Measurements from ENCODE around the gene MRPL51. TPM values are rescaled to one million over a fixed set of nuclear protein-coding genes. Genes with fewer than 3 reads are reported as not detected.
"Not testable (repeated sequence)": the region's sequence is repeated elsewhere in the genome, so short reads cannot be mapped to it uniquely, and the experiment has no call there.

The MRPL51 gene
- total and polyA plus RNA-seq, 7 experiments from 2014 or later, result 22.5 to 220 (median 82.0) TPM

DNA sequence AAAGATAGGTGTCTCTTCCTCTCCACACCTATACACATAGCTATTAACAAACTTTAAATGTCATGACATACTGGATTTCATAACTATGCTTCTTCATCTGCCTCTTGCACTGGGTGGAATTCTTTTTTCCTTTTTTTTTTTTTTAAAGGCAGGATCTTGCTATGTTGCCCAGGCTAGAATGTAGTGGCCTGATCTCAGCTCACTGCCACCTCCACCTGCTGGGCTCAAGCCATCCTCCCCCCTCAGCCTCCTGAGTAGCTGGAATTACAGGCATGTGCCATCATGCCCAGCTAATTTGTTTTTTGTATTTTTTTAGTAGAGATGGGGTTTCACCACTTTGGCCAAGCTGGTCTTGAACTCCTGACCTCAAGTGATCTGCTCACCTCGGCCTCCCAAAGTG lies 4.8 kb downstream of the MRPL51 start:
- intact Hi-C loops (cut with micrococcal nuclease), result no loop called here
- POLR2A ChIA-PET, result interaction anchor here (0.6 to 2.3 kb wide), 3 partner anchors 18 to 47 kb away, joined by 3 to 9 read pairs (median 3); partner anchors contain the start of gene VAMP1
- Mint-ChIP-seq H3K4me3 (no peak overlapping the region), H3K27me3 (peaks cover 0 to 4% (median 0%) of the 10 kb centered on the region in 5 donors), H3K36me3 (peaks cover 0 to 10% (median 4%) of the 10 kb centered on the region in 5 donors), H3K9me3 (peaks cover 0 to 2% (median 0%) of the 10 kb centered on the region in 11 donors), H3K27ac (peak overlapping the region in 1 of 9 donors; percentile 73), H3K4me1 (peaks cover 6 to 16% (median 11%) of the 10 kb centered on the region in 7 donors)
- peaks cover 6 to 8% of the 10 kb centered on the region in 2 donors for H3K4me1 ChIP-seq (ENCODE audit: control insufficient read depth in 2 of 2, insufficient read depth in 2 of 2, low read length in 2 of 2)
- DNase-seq (no peak), ATAC-seq (no peak)
- no peaks in the 10 kb centered on the region for H3K27me3 ChIP-seq (ENCODE audit: control insufficient read depth in 2 of 2, insufficient read depth in 2 of 2, low read length in 2 of 2)
- no peaks in the 10 kb centered on the region for H3K9me3 ChIP-seq (ENCODE audit: control insufficient read depth in 2 of 3, low read length in 3 of 3)
- H3K4me3 ChIP-seq (ENCODE audit: low read length), result no peak overlapping the region
- H3K36me3 ChIP-seq (ENCODE audit: control insufficient read depth in 2 of 3, insufficient read depth in 3 of 3, low read length in 3 of 3), result peaks cover 0 to 9% (median 0%) of the 10 kb centered on the region in 3 experiments
- H3K27ac ChIP-seq (ENCODE audit: low read depth, low read length), result no peak overlapping the region
- CTCF ChIA-PET, result interaction anchor here (0.8 to 0.9 kb wide), 2 partner anchors 10 to 23 kb away, joined by 3 read pairs; no protein-coding TSS in a partner anchor

DNA sequence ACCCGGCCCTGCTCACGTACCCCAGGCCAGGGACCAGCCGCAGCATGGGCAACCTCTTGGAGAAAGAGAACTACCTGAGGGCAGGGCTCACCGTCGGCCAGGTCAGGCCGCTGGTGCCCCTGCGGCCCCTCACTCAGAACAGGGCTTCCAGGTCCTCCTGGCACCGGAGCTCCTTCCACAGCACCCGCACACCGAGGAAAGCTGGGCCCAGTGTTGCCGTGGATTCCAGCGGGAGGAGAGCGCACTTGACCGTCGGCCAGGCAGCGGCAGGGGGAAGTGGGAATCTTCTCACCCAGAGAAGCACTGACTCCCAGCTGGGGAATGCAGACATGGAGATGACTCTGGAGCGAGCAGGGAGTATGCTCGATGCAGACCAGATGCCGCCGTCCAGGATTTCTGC lies 14.6 kb downstream of the MRPL51 start:
- H3K4me3 Mint-ChIP-seq, result no peak overlapping the region
- no peaks in the 10 kb centered on the region for H3K9me3 Mint-ChIP-seq
- Histone ChIP-seq H3K27me3 (ENCODE audit: control insufficient read depth in 2 of 2, insufficient read depth in 2 of 2, low read length in 2 of 2) (no peaks in the 10 kb centered on the region), H3K9me3 (ENCODE audit: control insufficient read depth in 2 of 3, low read length in 3 of 3) (no peaks in the 10 kb centered on the region), H3K4me1 (ENCODE audit: control insufficient read depth in 2 of 2, insufficient read depth in 2 of 2, low read length in 2 of 2) (no peaks in the 10 kb centered on the region), H3K4me3 (ENCODE audit: low read length) (no peak overlapping the region), H3K27ac (ENCODE audit: low read depth, low read length) (no peak overlapping the region), H3K36me3 (ENCODE audit: control insufficient read depth in 2 of 3, insufficient read depth in 3 of 3, low read length in 3 of 3) (no peaks in the 10 kb centered on the region)
- no peak overlapping the region for H3K27ac Mint-ChIP-seq
- POLR2A ChIA-PET, result interaction anchor here (1.0 kb wide), 1 partner anchor 14 kb away, joined by 3 read pairs; the partner anchor contains the start of gene MRPL51
- H3K27me3 Mint-ChIP-seq, result peaks cover 0 to 23% (median 0%) of the 10 kb centered on the region in 5 donors
- peaks cover 0 to 6% (median 0%) of the 10 kb centered on the region in 7 donors for H3K4me1 Mint-ChIP-seq
- no peaks in the 10 kb centered on the region for H3K36me3 Mint-ChIP-seq
- DNase-seq (no peak), ATAC-seq (no peak)
- CTCF ChIA-PET, result interaction anchor here (1.0 kb wide), 1 partner anchor 10 kb away, joined by 3 read pairs; no protein-coding TSS in a partner anchor
- intact Hi-C loops (cut with micrococcal nuclease), result no loop called here

DNA sequence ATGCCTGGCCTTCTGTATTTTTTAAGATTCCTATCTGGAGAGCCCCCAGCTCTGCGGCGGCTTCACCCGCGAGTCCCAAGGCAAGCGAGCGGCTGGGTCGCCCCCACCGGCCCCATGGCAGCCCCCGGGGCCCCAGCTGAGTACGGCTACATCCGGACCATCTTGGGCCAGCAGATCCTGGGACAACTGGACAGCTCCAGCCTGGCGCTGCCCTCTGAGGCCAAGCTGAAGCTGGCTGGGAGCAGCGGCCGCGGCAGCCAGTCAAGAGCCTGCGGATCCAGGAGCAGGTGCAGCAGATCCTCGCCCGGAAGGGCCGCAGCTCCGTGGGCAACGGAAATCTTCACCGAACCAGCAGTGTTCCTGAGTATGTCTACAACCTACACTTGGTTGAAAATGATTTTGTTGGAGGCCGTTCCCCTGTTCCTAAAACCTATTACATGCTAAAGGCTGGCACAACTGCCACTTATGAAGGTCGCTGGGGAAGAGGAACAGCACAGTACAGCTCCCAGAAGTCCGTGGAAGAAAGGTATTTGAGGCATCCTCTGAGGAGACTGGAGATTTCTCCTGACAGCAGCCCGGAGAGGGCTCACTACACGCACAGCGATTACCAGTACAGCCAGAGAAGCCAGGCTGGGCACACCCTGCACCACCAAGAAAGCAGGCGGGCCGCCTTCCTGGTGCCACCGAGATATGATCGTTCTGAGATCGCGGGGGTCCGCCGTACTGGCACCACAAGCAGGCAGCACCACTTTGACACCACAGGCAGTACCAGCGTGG lies 15.3 kb downstream of the MRPL51 start:
- POLR2A ChIA-PET, result interaction anchor here (1.0 kb wide), 1 partner anchor 15 kb away, joined by 3 read pairs; the partner anchor contains the start of gene MRPL51
- H3K27me3 Mint-ChIP-seq, result peaks cover 0 to 21% (median 0%) of the 10 kb centered on the region in 5 donors
- ATAC-seq; H3K27ac ChIP-seq (ENCODE audit: low read depth, low read length); intact Hi-C loops (cut with micrococcal nuclease); H3K4me1 Mint-ChIP-seq; H3K36me3 ChIP-seq (ENCODE audit: control insufficient read depth in 2 of 3, insufficient read depth in 3 of 3, low read length in 3 of 3); CTCF ChIA-PET; H3K27me3 ChIP-seq (ENCODE audit: control insufficient read depth in 2 of 2, insufficient read depth in 2 of 2, low read length in 2 of 2); H3K27ac Mint-ChIP-seq; H3K9me3 ChIP-seq (ENCODE audit: control insufficient read depth in 2 of 3, low read length in 3 of 3); DNase-seq; H3K9me3 Mint-ChIP-seq; H3K4me3 Mint-ChIP-seq; H3K4me1 ChIP-seq (ENCODE audit: control insufficient read depth in 2 of 2, insufficient read depth in 2 of 2, low read length in 2 of 2); H3K4me3 ChIP-seq (ENCODE audit: low read length); H3K36me3 Mint-ChIP-seq: not testable (repeated sequence)

GRCh38 chr12:6476489-6476888 lies 16.6 kb downstream of the MRPL51 start:
- peak overlapping the region in 1 of 9 donors; percentile 36 for H3K27ac Mint-ChIP-seq
- H3K27me3 Mint-ChIP-seq, result peaks cover 0 to 17% (median 0%) of the 10 kb centered on the region in 5 donors
- Histone ChIP-seq H3K36me3 (ENCODE audit: control insufficient read depth in 2 of 3, insufficient read depth in 3 of 3, low read length in 3 of 3) (no peaks in the 10 kb centered on the region), H3K27ac (ENCODE audit: low read depth, low read length) (no peak overlapping the region), H3K4me3 (ENCODE audit: low read length) (no peak overlapping the region), H3K9me3 (ENCODE audit: control insufficient read depth in 2 of 3, low read length in 3 of 3) (no peaks in the 10 kb centered on the region), H3K4me1 (ENCODE audit: control insufficient read depth in 2 of 2, insufficient read depth in 2 of 2, low read length in 2 of 2) (peaks cover 0 to 3% of the 10 kb centered on the region in 2 donors), H3K27me3 (ENCODE audit: control insufficient read depth in 2 of 2, insufficient read depth in 2 of 2, low read length in 2 of 2) (no peaks in the 10 kb centered on the region)
- ChIA-PET POLR2A (no interaction called here), CTCF (no interaction called here)
- H3K9me3 Mint-ChIP-seq, result no peaks in the 10 kb centered on the region
- DNase-seq, result no peak
- no peaks in the 10 kb centered on the region for H3K36me3 Mint-ChIP-seq
- H3K4me1 Mint-ChIP-seq, result peaks cover 0 to 12% (median 5%) of the 10 kb centered on the region in 7 donors
- no peak for ATAC-seq
- intact Hi-C loops (cut with micrococcal nuclease), result no loop called here
- no peak overlapping the region for H3K4me3 Mint-ChIP-seq

GRCh38 chr12:6475233-6475975 lies 17.7 kb downstream of the MRPL51 start:
- H3K36me3 Mint-ChIP-seq; H3K4me3 Mint-ChIP-seq; H3K9me3 ChIP-seq (ENCODE audit: control insufficient read depth in 2 of 3, low read length in 3 of 3); H3K4me3 ChIP-seq (ENCODE audit: low read length); DNase-seq; ATAC-seq; H3K27ac Mint-ChIP-seq; POLR2A ChIA-PET; H3K27me3 ChIP-seq (ENCODE audit: control insufficient read depth in 2 of 2, insufficient read depth in 2 of 2, low read length in 2 of 2); H3K27ac ChIP-seq (ENCODE audit: low read depth, low read length); H3K36me3 ChIP-seq (ENCODE audit: control insufficient read depth in 2 of 3, insufficient read depth in 3 of 3, low read length in 3 of 3); H3K4me1 ChIP-seq (ENCODE audit: control insufficient read depth in 2 of 2, insufficient read depth in 2 of 2, low read length in 2 of 2); intact Hi-C loops (cut with micrococcal nuclease); H3K9me3 Mint-ChIP-seq: not testable (repeated sequence)
- H3K27me3 Mint-ChIP-seq, result peaks cover 0 to 17% (median 0%) of the 10 kb centered on the region in 5 donors
- CTCF ChIA-PET, result interaction anchor here (0.6 kb wide), 1 partner anchor 515 kb away, joined by 3 read pairs; no protein-coding TSS in a partner anchor
- H3K4me1 Mint-ChIP-seq, result peaks cover 5 to 18% (median 11%) of the 10 kb centered on the region in 7 donors

- CTCF ChIA-PET, result interaction anchor here (0.7 to 5.2 kb wide), 3 partner anchors 49 to 129 kb away, joined by 3 to 34 read pairs (median 4); no protein-coding TSS in a partner anchor
- H3K4me3 Mint-ChIP-seq, result peak overlapping the region in 4 of 10 donors; percentile 1 to 92 (median 46)
Observed at GRCh38 chr12:6472491-6472890, 20.6 kb downstream of the MRPL51 start.

More at GRCh38 chr12:6472491-6472890, 20.6 kb downstream of the MRPL51 start:
- Histone ChIP-seq H3K4me3 (ENCODE audit: low read length) (no peak overlapping the region), H3K27me3 (ENCODE audit: control insufficient read depth in 2 of 2, insufficient read depth in 2 of 2, low read length in 2 of 2) (no peaks in the 10 kb centered on the region), H3K4me1 (ENCODE audit: control insufficient read depth in 2 of 2, insufficient read depth in 2 of 2, low read length in 2 of 2) (peaks cover 27 to 31% of the 10 kb centered on the region in 2 donors), H3K27ac (ENCODE audit: low read depth, low read length) (no peak overlapping the region), H3K36me3 (ENCODE audit: control insufficient read depth in 2 of 3, insufficient read depth in 3 of 3, low read length in 3 of 3) (no peaks in the 10 kb centered on the region), H3K9me3 (ENCODE audit: control insufficient read depth in 2 of 3, low read length in 3 of 3) (no peaks in the 10 kb centered on the region)
- Mint-ChIP-seq H3K4me1 (peaks cover 18 to 41% (median 33%) of the 10 kb centered on the region in 7 donors), H3K36me3 (peaks cover 0 to 21% (median 6%) of the 10 kb centered on the region in 5 donors), H3K27ac (peak overlapping the region in 5 of 9 donors; percentile 2 to 96 (median 45)), H3K9me3 (no peaks in the 10 kb centered on the region), H3K27me3 (peaks cover 0 to 8% (median 0%) of the 10 kb centered on the region in 5 donors)
- DNase-seq (no peak), ATAC-seq (no peak)
- POLR2A ChIA-PET, result interaction anchor here (0.6 to 6.7 kb wide), 9 partner anchors 10 to 95 kb away, joined by 3 to 154 read pairs (median 6); partner anchors contain the start of genes CD27, MRPL51, NOP2 and TAPBPL
- intact Hi-C loops (cut with micrococcal nuclease), result no loop called here

Measured in naive thymus-derived CD4-positive, alpha-beta T cell (primary cell).